ENCODE measurements around the gene NUP205.

NUP205 gene

GRCh38 chr7:135557455-135558336 is at the start of gene NUP205:
Gene NUP205 (plus strand): TSS chr7:135557917. CDS start chr7:135557945, 28 bp downstream.
- DNase-seq (ENCODE audit: low read depth), result peak; percentile 48

- peak; percentile 2 for DNase-seq (ENCODE audit: low read depth)
Observed at GRCh38 chr7:135508883-135509588, 48.7 kb upstream of the NUP205 start.

- no peak for DNase-seq (ENCODE audit: low read depth)
Observed at GRCh38 chr7:135509589-135509838, 48.2 kb upstream of the NUP205 start.

GRCh38 chr7:135509839-135510591 is 47.7 kb upstream of the NUP205 start, which contains the start of gene CNOT4:
Gene CNOT4 (minus strand): TSS chr7:135510102. CDS start chr7:135438331, 71,771 bp downstream.
- peak; percentile 92 for DNase-seq (ENCODE audit: low read depth)

- DNase-seq (ENCODE audit: low read depth), result no peak
Observed at GRCh38 chr7:135510592-135511183, 47.0 kb upstream of the NUP205 start.

- no peak for DNase-seq (ENCODE audit: low read depth)
Observed at GRCh38 chr7:135512135-135512887, 45.4 kb upstream of the NUP205 start.

- no peak for DNase-seq (ENCODE audit: low read depth)
Observed at GRCh38 chr7:135514856-135515255, 42.9 kb upstream of the NUP205 start.

GRCh38 chr7:135517060-135517459 is 40.7 kb upstream of the NUP205 start:
- DNase-seq (ENCODE audit: low read depth), result no peak

GRCh38 chr7:135518748-135519147 is 39.0 kb upstream of the NUP205 start:
- no peak for DNase-seq (ENCODE audit: low read depth)

- DNase-seq (ENCODE audit: low read depth), result no peak
Observed at GRCh38 chr7:135519233-135519688, 38.5 kb upstream of the NUP205 start.

GRCh38 chr7:135519871-135520270 is 37.8 kb upstream of the NUP205 start:
- DNase-seq (ENCODE audit: low read depth), result no peak

GRCh38 chr7:135522509-135522908 is 35.2 kb upstream of the NUP205 start:
- DNase-seq (ENCODE audit: low read depth), result no peak

- no peak for DNase-seq (ENCODE audit: low read depth)
Observed at GRCh38 chr7:135523146-135523545, 34.6 kb upstream of the NUP205 start.

GRCh38 chr7:135525426-135525825 is 32.3 kb upstream of the NUP205 start:
- DNase-seq (ENCODE audit: low read depth), result no peak

GRCh38 chr7:135527025-135527424 is 30.7 kb upstream of the NUP205 start:
- DNase-seq (ENCODE audit: low read depth), result no peak

GRCh38 chr7:135536150-135536549 is 21.6 kb upstream of the NUP205 start:
- DNase-seq (ENCODE audit: low read depth), result no peak

- no peak for DNase-seq (ENCODE audit: low read depth)
Observed at GRCh38 chr7:135537453-135537852, 20.3 kb upstream of the NUP205 start.

- DNase-seq (ENCODE audit: low read depth), result no peak
Observed at GRCh38 chr7:135537905-135538304, 19.8 kb upstream of the NUP205 start.

- DNase-seq (ENCODE audit: low read depth), result no peak
Observed at GRCh38 chr7:135538376-135538775, 19.3 kb upstream of the NUP205 start.

GRCh38 chr7:135539629-135540028 is 18.1 kb upstream of the NUP205 start:
- no peak for DNase-seq (ENCODE audit: low read depth)

GRCh38 chr7:135541029-135541428 is 16.7 kb upstream of the NUP205 start:
- no peak for DNase-seq (ENCODE audit: low read depth)

Measured in stimulated activated CD8-positive, alpha-beta memory T cell treated with anti-CD3 and anti-CD28 coated beads, Interleukin-7, amount 100 ng/mL, for 24 hours (primary cell).